Purkinje cell (primary cell): ENCODE measurements around the gene CEACAM6. TPM values are rescaled to one million over a fixed set of nuclear protein-coding genes. Genes with fewer than 3 reads are reported as not detected.

ENCODE experiments used
- polyA plus RNA-seq: library from polyadenylated mRNA; unstranded; fragments of >200 nt; fragmentation: Nextera tagmentation; gene quantifications from 2 replicates; pipeline ENCODE4 v1.2.1, GENCODE V29; 2014

CEACAM6 gene
- not detected in 2 replicates for polyA plus RNA-seq

GRCh38 chr19:41755328-41755913 lies at the start of gene CEACAM6:
CEACAM6 (plus strand) TSS chr19:41755530; CDS start chr19:41755639, 109 bp downstream.

GRCh38 chr19:41708481-41708880 lies 46.8 kb upstream of the CEACAM6 start, which contains the start of gene CEACAM5:
CEACAM5 (plus strand) TSS chr19:41708626; CDS start chr19:41708732, 106 bp downstream.

GRCh38 chr19:41796362-41796761 lies 41.0 kb downstream of the CEACAM6 start, which contains the start of gene CEACAM3:
CEACAM3 (plus strand) TSS chr19:41796587; CDS start chr19:41796678, 91 bp downstream.

Other genes starting within 250 kb of the CEACAM6 start
- not detected in 2 replicates for gene CEACAM21, start 179.4 kb upstream of the CEACAM6 start, polyA plus RNA-seq
- gene CEACAM4, start 128.5 kb upstream of the CEACAM6 start, polyA plus RNA-seq = not detected in 2 replicates
- gene CEACAM7, start 67.3 kb upstream of the CEACAM6 start, polyA plus RNA-seq = 2.4 TPM in 1 of 2 replicates, not detected in the other
- gene CEACAM5, start 46.9 kb upstream of the CEACAM6 start, polyA plus RNA-seq = not detected in 2 replicates
- not detected in 2 replicates for gene CEACAM3, start 41.1 kb downstream of the CEACAM6 start, polyA plus RNA-seq
- not detected in 2 replicates for gene LYPD4, start 89.2 kb downstream of the CEACAM6 start, polyA plus RNA-seq
- gene DMRTC2, start 89.5 kb downstream of the CEACAM6 start, polyA plus RNA-seq = not detected in 2 replicates
- 1,193 and 1,462 TPM in 2 replicates for gene RPS19, start 104.7 kb downstream of the CEACAM6 start, polyA plus RNA-seq
- gene CD79A, start 121.7 kb downstream of the CEACAM6 start, polyA plus RNA-seq = not detected in 2 replicates
- gene ARHGEF1, start 127.7 kb downstream of the CEACAM6 start, polyA plus RNA-seq = 0.46 and 0.52 TPM in 2 replicates
- gene ERFL, start 172.9 kb downstream of the CEACAM6 start, polyA plus RNA-seq = not detected in 2 replicates
- 148 and 157 TPM in 2 replicates for gene RABAC1, start 203.8 kb downstream of the CEACAM6 start, polyA plus RNA-seq
- gene ATP1A3, start 238.7 kb downstream of the CEACAM6 start, polyA plus RNA-seq = 128 and 179 TPM in 2 replicates